Esophagus squamous epithelium (tissue), 4 donors: ENCODE results near the gene CSNK2B.

Source experiments
- POLR2A ChIP-seq, 4 donors: fragments of 450-650 bp; IDR thresholded peaks; one replicate each; pipeline ENCODE4 v1.6.1; 2017; ENCODE audit warnings: antibody characterized with exemption in 4 of 4, mild to moderate bottlenecking in 4 of 4, moderate library complexity in 3 of 4
- TF ChIP-seq, protein P1 (sequence below), 6 experiments: fragments of 450-650 bp in 4 of 6; fragments of 200-600 bp in 2 of 6; sonication (generic) in 2 of 6; IDR thresholded peaks; one replicate each; pipeline ENCODE4 v1.5.1; 2016 to 2019; ENCODE audit warnings: antibody characterized with exemption in 6 of 6, mild to moderate bottlenecking in 4 of 6, moderate library complexity in 4 of 6

DNA sequence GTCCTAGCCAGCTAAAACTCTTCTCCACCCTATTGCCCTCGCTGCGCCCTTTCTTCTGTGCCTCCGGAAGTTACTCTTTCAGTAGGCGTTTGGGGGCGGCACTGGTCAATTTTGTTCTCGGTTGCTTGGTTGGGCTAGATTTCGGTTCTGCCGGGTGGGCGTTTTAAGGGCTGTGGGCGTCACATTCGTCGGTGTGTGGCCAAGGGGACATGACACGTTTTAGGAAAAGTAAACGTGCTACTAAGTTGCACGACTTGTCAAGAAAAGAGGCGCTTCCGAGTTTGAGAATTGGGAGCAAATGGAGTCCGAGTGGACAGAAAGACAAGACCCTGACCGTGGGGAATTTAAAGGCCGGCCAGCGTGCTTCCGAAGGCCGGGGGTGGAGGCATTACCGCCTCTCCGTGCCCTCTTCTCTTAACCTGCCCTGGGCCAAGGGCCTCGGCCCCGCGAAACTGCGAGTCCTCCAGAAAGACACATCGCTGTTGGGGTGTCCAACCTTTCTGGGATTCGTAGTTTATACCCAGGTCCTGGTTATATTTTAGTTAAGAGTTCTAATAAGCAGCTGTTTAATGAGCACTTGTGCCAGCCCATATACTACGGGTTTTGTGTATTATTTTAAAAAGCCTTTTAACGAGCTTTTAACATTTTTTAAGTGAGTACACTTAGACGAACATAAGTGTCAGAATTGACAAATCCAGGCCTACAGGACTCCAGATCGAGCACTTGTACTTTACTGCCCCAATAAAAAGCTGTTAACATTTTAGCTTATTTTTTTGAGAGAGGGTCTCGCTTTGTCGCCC is 12.8 kb upstream of the CSNK2B start:
- TF ChIP-seq, protein P1, sequence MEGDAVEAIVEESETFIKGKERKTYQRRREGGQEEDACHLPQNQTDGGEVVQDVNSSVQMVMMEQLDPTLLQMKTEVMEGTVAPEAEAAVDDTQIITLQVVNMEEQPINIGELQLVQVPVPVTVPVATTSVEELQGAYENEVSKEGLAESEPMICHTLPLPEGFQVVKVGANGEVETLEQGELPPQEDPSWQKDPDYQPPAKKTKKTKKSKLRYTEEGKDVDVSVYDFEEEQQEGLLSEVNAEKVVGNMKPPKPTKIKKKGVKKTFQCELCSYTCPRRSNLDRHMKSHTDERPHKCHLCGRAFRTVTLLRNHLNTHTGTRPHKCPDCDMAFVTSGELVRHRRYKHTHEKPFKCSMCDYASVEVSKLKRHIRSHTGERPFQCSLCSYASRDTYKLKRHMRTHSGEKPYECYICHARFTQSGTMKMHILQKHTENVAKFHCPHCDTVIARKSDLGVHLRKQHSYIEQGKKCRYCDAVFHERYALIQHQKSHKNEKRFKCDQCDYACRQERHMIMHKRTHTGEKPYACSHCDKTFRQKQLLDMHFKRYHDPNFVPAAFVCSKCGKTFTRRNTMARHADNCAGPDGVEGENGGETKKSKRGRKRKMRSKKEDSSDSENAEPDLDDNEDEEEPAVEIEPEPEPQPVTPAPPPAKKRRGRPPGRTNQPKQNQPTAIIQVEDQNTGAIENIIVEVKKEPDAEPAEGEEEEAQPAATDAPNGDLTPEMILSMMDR (IDR thresholded peaks at IDR 0.05), result no peak
- TF ChIP-seq POLR2A (IDR thresholded peaks at IDR 0.05), result peak in 3 of 4 donors; percentile 7 to 80 (median 68)
